ENCODE results near the gene SOCS3.

The SOCS3 gene, protein sequence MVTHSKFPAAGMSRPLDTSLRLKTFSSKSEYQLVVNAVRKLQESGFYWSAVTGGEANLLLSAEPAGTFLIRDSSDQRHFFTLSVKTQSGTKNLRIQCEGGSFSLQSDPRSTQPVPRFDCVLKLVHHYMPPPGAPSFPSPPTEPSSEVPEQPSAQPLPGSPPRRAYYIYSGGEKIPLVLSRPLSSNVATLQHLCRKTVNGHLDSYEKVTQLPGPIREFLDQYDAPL

DNA sequence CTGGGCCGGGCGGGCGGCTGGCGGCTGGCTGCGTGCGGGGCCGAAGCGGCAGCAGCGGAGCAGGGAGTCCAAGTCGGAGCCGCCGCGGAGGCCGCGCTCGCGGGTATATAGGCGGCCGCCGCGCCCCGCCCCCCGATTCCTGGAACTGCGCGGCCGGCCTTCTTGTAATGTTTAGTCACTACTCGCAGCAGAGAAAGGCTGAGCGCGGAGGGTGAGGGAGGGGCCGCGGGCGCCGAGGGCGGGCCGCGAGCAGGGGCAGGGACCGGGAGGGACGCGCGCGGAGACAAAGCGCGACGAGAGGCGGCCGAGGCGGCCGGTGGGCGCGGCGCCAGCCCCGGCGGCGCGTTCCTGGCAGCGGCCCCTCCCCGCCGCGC lies at the start of gene SOCS3:
TSS of gene SOCS3 (minus strand) at position 81 of the 374 bp plus-strand sequence. CDS start 982 bp downstream, outside the sequence.
- DNase-seq, result peak; percentile 97

DNA sequence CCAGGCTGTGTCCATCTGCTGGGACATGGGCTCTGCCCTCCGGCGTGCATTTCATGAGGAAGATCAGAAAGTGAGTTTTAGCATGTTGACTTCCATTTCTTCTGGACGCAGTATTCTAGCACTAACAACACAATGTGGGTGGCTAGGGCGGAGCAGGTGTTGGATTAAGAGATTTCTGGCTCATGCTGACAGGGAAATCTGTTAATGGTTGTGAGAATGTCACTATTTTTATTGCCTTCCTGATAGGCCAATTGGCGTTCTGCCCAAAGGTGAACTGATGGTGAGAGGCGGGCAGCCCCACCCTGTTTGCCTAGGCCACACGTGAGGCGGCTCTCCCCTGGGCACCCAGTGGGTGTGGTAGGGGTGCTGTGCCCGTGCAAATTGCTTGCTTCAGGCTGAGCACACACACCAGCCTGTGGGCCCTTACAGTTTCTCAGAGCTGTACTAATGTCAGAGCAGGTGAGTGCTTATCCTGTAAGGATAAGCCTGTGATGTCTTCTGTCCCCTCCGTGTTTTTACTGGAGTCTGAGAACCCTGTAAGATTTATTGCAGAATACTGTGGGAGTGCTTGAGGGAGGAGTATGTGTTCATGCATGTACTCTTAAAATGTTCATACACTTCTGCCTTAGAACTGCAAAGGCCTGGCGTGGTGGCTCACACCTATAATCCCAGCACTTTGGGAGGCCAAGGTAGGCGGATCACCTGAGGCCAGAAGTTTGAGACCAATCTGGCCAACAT lies 49.5 kb upstream of the SOCS3 start:
- DNase-seq, result no peak

DNA sequence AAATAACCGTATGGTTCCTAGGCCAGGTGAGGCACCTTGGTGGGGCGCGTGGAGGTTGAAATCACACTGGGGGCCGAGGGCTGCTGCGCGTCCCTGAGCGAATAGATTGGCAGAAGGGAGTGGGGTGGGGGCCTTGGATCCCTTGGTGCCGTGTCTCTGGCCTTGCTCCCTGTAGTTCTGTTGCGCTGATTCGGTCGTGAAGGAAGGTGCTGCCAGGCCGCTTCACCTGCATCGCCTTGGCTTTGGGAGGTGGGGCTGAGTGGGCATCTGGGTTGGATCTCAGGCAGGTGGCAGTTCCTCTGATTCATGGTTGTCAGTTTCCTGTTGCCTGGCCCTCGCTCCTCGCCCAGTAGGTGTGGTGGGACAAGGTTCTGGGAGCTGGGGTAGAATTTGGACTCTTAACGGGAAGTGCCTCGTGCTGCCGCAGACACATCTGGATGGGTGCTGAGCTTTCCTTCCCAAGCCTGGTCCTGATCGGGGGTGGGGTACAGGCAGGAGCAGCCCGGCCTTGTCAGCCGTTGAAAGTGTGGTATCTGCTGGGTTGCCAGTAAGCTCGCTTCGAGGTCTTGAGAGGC lies 48.7 kb upstream of the SOCS3 start:
- no peak for DNase-seq

DNA sequence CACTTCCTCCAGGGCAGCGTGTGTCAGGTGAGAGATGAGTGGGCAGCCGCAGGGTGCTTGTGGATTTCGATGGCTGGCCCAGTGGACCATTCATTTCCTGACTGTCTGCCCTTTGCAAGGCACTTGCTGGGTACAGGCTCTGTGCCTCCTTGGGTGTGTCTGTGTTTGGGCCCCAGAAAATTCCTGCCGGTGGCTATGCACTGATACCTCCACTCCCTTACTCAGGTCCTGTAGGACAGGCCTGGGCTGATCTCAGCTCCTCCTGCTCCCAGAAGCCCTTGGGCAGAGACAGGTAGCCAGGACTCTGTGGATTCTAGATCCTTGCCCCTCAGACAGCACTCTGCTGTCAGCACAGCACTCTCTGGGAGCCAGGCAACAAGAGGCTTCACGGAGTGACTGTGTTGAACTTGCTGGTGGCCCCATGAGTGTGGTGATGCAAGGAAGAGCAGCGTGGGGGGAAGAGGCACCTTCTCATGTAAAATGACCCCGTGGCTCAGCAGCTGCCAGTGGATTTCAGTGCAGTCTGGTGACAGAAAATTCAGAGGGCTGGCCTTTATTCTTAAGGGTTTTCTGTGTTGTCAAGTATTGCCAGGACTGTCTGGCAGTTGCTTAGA lies 47.6 kb upstream of the SOCS3 start:
- no peak for DNase-seq

DNA sequence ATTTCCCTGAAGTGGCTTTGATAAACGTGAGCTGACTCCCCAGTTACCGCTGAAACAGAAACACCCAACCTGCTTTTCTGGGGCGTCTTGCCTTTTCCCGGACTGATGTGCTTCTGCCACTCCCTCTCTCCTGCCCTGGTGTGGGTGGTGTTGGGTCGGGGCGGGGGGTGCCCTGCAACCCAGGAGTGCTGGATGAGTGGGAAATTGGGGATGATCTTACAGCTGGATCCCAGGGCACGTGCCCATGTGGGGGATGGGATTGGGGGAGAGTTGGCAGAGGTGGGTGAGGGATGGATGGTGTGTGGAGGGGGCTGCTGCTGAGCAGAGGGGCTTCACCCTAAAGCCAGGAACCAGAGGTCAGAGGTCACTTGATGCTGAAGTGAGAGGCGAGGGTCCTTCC lies 47.0 kb upstream of the SOCS3 start:
- DNase-seq, result no peak

DNA sequence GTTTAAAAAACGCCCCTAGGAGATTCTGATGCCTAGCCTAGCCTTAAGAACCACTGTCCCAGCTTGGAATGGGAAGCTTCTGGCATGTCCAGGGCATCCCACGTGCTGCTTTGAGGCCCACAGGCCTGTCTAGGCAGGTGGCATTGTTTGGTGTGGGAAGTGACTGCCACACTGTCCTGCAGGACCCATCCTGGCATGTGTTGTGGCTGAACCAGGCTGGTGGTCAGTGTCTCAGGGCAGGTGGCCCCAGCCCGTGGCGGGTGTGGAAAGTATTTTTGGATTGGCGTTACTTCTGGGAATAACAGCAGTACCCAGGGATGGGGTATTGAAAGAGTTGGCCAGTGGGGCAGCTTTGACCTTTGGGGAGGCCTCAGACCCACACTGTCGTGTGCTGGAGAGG lies 46.5 kb upstream of the SOCS3 start:
- no peak for DNase-seq

DNA sequence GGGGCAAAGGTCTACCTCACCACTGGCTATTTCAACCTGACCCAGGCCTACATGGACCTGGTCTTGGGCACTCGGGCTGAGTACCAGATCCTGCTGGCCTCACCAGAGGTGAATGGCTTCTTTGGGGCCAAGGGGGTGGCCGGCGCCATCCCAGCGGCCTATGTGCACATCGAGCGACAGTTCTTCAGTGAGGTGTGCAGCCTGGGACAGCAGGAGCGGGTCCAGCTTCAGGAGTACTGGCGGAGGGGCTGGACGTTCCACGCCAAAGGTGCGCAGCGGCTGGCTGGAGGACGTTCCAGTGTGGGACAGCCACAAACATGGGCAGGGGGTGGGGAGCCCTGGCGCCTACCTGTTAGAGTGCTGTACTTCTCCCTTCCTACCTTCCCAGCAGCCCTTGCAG lies 43.9 kb upstream of the SOCS3 start:
- no peak for DNase-seq

DNA sequence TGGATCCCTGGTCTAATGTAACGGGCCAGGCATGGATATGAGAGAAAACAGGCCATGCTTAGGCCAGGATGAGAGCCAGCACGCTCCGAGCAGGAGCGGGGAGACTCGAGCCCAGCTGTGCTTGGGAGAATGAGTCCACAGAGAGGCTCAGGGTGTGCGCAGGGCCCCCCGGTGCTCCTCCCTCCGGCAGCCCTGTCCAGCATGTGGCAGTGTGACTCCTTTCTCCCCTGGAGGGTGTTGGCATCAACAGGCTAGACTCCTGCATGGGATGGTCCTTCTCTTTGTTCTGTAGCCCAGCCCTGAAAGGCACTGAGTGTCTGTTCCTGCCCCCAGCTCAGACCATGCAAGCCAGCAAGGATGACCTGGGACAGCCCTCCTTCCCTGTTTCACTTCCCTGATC lies 42.0 kb upstream of the SOCS3 start:
- DNase-seq, result no peak

DNA sequence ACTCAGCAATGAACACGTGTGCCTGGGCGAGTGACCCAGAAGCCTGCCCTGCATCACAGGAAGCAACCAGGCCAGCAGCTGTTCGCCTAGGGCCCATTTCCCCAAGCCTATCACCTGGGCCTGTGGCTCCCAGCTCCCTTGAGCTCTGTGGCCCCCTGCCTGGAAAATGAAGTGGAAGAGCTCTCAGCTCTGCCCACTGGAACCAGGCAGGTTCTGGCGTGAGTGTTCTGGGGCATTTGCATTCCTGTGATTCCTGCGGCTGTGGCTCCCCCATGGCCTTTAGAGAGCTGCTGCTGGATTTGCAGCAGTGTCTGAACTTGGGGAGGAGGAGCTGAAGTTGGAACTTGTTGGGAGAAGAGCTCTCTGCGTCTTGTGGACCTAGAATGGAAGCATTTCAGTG lies 41.4 kb upstream of the SOCS3 start:
- DNase-seq, result no peak

DNA sequence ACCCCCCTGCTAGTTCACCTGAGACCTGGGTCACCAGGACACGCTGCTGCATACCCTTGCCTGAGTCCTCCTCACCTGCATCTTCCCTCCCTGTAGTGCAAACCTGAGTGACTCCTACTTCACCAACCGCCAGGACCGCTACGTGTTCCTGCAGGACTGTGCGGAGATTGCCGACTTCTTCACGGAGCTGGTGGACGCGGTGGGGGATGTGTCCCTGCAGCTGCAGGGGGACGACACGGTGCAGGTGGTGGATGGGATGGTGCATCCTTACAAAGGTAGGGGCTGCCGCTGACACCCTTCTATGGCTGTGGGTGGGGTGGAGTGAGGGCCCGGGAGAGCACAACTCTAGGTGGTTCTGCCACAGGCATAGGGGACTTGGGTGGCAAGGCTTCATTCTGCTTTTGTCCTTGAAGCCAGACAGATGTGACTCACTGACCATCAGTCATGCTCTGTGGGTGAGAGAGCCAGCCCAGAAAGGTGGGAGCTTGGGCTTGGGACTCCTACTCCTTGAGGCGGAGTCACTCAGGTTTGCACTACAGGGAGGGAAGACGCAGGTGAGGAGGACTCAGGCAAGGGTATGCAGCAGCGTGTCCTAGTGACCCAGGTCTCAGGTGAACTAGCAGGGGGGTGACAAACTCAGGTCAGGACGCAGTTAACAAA lies 40.8 kb upstream of the SOCS3 start:
- no peak for DNase-seq

DNA sequence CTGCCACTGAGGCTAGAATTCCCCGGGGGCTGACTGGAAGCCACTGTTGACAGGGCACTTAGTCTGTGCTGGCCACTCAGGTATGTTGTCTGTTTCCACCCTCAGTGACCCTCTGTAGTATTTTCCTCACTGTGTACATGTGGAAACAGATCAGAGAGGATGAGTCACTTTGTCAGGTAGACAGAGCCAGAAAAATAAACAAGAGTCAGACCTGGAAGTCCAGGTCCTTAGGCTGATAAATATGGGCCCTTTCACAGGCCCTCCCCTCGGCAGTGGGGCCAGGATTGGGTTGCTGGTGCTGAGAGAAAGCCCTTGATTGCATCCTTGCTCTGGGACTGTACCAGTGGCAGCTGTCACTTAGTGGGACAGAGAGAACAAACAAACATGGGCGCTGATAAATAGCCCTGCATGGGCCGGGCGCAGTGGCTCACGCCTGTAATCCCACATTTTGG lies 39.8 kb upstream of the SOCS3 start:
- DNase-seq, result no peak

DNA sequence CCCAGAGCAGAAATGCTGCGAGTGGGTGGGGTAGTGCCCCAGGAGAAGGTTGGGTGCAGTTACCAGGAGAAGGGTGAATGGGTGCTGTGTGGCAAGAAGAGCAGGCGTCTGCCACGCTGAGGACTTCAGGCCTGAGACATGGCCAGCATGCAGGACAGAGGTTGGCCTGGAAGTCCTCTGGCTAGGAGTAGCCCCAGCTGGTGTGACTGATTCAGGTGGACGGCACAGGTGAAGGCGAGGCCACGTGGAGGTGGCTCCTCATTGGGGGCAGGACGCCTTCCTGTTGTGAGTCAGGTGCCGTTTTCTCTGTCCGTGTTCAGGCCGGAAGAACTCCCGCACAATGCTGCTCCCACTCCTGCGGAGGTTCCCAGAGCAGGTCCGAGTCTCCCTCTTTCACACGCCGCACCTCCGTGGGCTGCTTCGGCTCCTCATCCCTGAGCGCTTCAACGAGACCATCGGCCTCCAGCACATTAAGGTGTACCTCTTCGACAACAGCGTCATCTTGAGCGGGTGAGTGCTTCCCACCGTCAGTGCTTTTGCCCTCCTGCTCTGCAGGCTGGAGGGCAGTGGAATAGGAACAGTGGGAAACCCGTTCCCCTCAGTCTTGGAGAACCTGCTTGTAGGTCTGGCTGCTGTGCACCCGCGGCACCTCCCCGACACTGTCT lies 39.3 kb upstream of the SOCS3 start:
- no peak for DNase-seq

DNA sequence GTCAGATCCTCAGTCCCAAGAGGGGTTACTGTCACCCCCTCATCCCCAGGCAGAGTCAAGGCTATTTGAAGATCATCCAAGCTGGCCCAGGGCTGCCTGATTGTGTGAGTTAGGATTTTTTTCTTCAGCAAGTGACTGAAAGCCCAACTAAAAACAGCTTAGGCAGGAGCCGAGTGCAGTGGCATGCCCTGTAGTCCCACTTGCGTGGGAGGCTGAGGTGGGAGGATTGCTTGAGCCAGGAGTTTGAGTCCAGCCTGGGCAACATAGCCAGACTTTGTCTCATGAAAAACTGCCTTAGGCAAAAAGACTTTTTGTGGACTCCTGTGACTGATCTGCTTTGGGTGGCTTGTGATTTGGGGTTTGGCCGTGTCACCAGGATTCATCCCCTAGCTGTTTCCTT lies 38.5 kb upstream of the SOCS3 start:
- DNase-seq, result no peak

DNA sequence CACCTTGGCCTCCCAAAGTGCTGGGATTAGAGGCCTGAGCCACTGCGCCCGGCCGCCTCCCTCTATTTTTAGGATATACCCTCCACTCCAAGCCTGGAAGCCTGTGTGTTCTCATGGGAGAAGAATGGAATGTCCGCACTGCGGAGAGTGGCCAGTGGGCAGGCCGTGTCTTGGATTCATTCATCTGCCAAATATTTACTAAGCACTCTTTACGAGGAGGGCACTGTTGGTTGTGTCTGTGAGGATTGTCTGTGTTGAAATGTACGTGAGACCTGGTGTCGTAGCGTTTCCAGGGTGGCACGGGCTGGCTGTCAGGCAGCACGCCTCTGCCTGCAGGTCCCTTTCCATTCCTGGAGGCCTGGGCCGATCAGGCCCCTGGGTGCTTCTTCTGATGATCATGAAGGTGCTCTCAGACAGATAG lies 37.8 kb upstream of the SOCS3 start:
- no peak for DNase-seq

DNA sequence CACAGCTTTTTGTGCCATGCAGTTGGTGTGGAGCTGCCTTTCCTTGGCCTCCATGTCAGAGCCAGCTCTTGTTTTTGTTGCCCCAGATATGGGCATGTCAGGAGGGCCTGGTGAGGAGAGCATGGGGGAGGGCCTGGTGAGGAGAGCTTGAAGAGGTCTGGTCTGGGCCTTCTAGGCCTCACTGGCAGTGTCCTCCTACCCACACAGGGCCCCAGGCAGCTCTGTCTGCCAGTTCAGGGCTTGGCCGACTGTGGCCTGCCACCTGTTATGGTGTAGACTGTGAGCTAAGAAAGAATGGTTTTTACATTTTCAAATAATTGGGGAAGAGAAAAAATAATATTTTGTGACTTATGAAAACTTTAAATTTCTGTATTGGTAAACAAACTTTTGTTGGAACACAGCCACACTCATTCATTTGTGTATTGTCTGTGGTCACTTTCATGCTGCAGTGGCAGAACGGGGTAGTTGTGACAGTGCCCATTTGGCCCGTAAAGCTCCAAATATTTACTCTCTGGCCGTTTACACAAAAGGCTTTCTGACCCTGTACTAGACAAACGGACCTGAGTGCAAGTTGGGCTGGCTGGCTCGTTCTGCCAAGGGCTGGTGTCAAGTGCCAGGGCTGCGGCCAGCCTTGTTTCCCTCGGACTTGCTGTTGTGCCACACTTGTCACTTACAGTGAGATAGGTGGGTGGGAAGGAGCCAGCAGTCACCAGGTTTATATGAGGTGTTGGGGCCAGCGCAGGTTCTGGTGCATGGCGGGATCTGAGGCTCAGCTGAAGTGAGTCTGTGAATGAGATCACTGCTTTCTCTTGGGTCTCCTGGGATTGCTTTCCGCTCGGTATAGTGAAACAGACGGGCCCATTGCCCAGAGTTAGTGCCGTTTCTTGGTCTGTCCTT lies 36.8 kb upstream of the SOCS3 start:
- no peak for DNase-seq

DNA sequence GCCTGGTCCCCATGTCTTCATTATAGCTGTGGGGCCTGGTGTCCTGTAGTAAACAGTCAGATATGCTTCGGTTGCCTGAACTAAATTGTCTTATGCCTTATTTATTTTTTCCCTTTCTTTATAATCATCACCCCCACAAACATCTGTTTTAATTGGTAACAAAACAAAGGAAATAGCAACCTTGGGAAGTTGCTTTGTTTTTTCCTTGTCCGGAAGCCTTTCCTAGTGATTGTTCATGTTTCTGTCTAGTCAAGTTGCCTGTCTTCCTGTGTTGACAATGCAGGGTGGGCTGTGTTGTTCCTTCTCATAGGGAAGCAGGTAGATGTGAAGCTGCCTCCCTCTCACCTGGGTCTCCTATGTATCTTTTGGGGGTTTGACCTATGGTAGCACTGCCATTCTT lies 35.3 kb upstream of the SOCS3 start:
- DNase-seq, result no peak

DNA sequence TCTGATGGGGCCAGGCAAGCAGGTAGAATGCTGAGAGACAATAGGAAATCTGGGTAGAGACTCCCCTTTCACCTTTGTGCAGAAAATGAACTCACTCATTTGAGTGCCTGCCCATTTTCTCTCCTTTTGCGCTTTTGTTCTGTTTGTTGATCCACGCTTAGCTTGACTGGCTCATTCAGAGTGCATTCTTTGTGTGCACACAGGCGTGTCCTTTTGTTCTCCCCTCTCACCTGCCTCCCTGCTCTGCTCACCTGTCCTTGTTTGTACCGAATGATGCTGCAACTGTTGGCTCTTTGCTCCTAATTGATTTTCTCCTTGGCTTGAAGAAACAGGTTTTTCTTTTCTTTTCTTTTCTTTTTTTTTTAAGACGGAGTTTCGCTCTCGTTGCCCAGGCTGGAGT lies 34.3 kb upstream of the SOCS3 start:
- no peak for DNase-seq

DNA sequence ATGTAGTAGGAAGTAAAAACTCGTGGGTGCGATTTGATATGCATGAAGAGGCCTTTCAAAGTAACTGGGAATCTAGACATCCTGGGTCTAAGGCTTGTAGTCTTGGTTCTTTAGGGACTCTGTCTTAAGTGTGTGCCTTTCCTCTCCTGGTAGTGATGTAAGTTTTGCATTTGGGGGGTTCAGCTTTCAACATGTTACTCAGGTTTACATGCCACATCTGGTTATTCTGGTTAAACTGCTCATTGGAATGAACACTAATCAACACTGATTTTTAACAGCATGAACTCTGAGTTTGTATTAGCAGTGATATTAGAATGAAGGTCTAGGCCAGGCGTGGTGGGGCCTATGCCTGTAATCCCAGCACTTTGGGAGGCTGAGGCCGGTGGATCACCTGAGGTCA lies 33.7 kb upstream of the SOCS3 start:
- no peak for DNase-seq

DNA sequence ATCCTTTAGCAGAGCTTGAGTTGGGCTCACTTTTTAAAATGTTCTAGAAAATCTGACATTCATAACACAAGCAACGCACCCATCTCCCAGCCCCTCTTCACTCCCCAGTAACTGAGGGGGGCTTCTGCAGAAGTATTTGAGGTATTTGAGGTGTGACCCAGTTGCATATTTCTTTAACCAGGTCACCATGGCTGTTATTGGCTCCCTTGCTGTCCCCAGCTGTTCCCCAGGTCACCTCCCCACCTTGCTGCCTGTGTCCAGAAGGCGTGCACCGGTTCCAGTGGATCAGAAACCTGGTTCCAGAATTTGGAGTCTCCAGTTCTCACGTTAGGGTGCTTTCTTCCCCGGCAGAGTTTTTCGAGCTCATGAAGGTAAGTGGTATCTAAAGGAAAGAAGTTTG lies 32.4 kb upstream of the SOCS3 start:
- DNase-seq, result no peak

DNA sequence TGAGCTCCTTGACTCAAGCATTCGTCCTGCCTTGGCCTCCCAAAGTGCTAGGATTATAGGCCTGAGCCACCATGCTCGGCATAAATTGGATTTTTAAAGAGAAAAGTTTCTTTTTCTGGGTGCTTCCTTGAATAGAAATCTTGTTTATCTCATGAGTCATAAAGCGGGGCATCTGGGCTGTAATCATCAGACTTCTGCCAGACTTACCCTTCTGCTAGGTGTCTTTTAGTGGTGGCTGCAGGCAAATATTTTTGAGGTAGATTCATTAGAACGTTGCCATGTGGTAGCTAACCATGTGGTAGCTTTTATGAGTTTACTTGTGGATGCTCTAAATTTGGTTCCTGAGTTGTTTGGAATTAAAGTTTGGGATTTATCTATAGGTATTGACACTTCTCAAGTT lies 32.0 kb upstream of the SOCS3 start:
- DNase-seq, result no peak

DNA sequence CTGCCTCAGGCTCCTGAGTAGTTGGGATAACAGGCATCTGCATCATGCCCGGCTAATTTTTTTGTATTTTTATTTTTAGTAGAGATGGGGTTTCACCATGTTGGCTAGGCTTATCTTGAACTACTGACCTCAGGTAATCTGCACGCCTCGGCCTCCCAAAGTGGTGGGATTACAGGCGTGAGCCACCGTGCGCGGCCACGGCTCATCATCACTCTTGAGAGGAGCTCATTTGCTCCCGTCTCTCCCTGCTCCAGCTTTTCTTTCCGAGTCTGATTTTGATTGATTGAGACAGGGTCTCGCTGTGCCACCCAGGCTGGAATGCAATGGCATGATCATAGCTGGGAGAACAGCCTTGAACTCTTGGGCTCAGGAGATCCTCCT lies 31.2 kb upstream of the SOCS3 start:
- no peak for DNase-seq
